ENCODE data around the gene TBKBP1.

TBKBP1 gene

DNA sequence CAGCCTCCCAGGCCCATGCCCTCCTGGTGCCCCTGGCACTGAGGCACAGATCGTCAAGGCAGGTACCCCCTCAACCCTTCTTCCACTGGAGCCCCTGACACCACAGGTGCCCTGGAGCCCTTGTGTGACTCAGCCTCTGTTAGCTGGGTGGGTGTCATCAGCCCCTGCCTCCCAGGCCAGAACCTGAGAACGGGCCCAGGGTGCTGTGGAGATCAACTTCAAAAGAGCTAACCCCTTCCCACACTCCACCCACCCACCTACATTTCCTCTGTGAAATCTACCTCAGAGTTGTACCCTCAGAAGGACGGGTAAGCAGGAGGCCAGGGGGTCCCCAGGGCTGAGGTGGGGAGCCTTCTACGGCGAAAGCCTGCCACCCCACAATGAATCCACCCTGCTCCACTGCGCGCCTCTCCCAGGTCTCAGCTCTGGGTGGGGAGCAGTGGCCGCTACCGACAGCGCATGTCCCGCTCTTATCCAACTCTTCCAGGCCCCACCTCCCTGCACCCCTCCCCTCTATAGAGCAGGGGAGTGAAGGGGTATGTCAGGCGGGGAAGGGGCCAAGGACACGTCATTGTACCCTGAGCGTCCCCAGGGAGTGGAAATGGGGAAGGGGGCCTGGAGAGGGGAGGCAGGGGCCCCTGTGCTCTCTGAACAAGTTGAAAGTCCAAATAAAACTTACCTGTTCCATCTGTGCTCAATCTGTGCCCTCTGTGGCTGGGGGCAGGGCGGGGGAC, 17.6 kb downstream of the TBKBP1 start:
- Histone ChIP-seq H3K27me3 (ENCODE audit: control insufficient read depth in 1 of 2, insufficient read depth in 2 of 2, low read length in 2 of 2) (peaks cover 0 to 10% of the 10 kb centered on the region in 2 donors), H3K4me3 (ENCODE audit: low read depth in 1 of 2, low read length in 2 of 2) (no peak overlapping the region), H3K36me3 (ENCODE audit: insufficient read depth, low read length) (no peaks in the 10 kb centered on the region), H3K9ac (ENCODE audit: low read length) (no peak overlapping the region), H3K4me1 (ENCODE audit: insufficient read depth, low read length) (peaks cover 16% of the 10 kb centered on the region), H3K9me3 (ENCODE audit: low read length) (no peaks in the 10 kb centered on the region), H3K27ac (ENCODE audit: low read depth, low read length) (no peak overlapping the region)

DNA sequence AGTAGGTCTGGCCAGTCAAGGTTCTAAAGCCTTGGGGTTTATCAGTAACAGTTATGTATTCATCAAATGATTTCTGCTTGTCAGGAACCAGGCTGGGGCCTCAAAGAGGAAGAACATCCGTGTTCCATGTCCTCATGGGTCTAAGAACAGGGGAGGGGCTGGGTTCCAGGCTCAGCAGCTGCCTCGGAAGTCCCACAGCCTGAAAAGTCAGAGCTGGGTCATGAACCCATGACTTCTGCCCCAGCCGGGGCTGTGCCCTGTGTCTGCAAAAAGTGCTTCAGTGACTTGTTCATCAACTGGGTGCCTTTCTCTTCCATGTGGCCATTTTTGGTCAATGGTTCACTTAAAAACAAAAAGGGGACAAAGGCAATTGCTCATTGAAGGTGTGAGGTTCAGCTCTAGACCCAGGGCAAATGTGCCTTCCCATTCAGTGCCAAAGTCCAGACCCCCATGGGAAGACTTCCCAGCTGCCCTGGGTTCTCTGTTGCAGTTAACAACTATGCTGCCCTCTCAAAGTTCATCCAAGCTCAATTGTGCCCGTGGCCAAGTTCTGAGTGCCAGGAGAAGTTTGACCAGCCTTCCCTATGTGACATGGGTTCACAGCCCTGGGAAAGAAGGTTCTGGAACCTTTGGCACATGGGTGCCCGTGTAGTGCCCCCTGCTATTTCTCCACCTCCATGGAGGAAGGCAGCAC, 18.5 kb downstream of the TBKBP1 start:
- Histone ChIP-seq H3K4me1 (ENCODE audit: insufficient read depth, low read length) (peaks cover 8% of the 10 kb centered on the region), H3K27me3 (ENCODE audit: control insufficient read depth in 1 of 2, insufficient read depth in 2 of 2, low read length in 2 of 2) (peaks cover 0 to 10% of the 10 kb centered on the region in 2 donors), H3K9me3 (ENCODE audit: low read length) (no peaks in the 10 kb centered on the region), H3K9ac (ENCODE audit: low read length) (no peak overlapping the region), H3K27ac (ENCODE audit: low read depth, low read length) (no peak overlapping the region), H3K4me3 (ENCODE audit: low read depth in 1 of 2, low read length in 2 of 2) (no peak overlapping the region), H3K36me3 (ENCODE audit: insufficient read depth, low read length) (no peaks in the 10 kb centered on the region)

DNA sequence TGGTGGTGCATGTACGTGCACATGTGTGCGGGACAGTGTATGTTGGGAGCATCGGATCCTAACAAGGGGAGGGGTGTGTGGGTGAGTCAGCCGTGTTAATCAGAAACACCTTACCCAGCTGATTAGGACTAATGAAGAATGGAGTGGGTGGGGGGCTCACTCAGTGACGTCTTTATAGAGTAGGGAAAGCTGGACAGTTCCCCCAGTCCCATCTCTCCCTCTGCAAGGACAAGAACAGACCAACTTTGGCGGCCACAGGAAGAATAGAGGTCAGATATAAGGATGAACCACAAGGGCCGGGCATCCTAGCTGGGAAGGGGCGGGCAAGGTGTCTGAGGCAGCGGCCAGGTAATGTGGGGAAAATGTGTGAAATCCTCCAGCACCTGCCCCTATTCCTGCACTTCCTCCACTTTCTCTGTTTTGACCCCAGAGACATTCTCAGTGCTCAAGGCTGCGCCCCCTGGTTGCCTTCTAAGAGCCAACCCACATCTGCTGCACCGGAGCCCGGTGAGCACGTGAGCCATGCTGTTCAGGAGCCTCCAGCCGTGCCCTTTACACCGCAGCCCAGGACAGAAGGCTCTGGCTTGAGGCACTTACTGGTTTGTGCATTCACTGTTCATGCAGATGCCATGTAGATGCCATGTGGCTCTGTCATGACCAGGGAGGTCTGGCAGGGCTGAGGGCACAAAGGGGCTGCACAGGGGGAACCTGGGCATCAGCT, 20.2 kb downstream of the TBKBP1 start:
- H3K9me3 ChIP-seq (ENCODE audit: low read length): no peaks in the 10 kb centered on the region
- H3K27me3 ChIP-seq (ENCODE audit: control insufficient read depth in 1 of 2, insufficient read depth in 2 of 2, low read length in 2 of 2): peaks cover 0 to 10% of the 10 kb centered on the region in 2 donors
- H3K36me3 ChIP-seq (ENCODE audit: insufficient read depth, low read length): no peaks in the 10 kb centered on the region
- H3K9ac ChIP-seq (ENCODE audit: low read length): no peak overlapping the region
- H3K4me3 ChIP-seq (ENCODE audit: low read depth in 1 of 2, low read length in 2 of 2): no peak overlapping the region
- no peak overlapping the region for H3K27ac ChIP-seq (ENCODE audit: low read depth, low read length)
- H3K4me1 ChIP-seq (ENCODE audit: insufficient read depth, low read length): no peaks in the 10 kb centered on the region

DNA sequence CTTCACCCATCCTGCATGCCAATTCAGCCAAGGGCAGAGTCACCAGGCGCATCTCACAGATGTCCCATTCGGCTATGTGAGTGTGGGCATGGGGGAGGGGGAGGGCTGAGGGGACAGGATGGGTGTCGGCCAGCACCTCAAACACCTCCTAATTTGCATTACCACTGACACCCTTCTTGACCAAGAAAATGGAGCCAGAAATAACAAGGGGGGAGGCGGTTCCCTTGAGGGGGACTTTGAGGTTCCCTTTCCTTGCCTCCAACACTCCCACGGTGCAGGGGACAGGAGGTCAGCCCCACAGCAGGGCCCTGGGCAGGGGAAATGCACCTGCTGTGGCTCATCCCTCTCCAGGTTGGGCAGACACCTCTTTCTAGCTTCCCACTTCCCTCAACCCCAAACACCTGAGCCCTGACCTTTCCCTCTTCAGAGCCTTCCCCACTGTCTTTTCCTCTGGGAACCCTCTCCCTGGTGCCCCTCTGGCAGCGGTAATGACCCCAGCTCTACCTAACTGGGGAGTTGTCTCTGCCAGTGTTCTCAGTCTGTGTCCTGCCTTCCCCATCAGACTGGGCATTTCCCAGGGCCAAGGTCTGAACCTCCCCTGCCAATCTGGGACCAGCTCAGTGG, 20.9 kb downstream of the TBKBP1 start:
- Histone ChIP-seq H3K4me3 (ENCODE audit: low read depth in 1 of 2, low read length in 2 of 2) (no peak overlapping the region), H3K36me3 (ENCODE audit: insufficient read depth, low read length) (no peaks in the 10 kb centered on the region), H3K9ac (ENCODE audit: low read length) (no peak overlapping the region), H3K27ac (ENCODE audit: low read depth, low read length) (no peak overlapping the region), H3K27me3 (ENCODE audit: control insufficient read depth in 1 of 2, insufficient read depth in 2 of 2, low read length in 2 of 2) (peaks cover 0 to 17% of the 10 kb centered on the region in 2 donors), H3K4me1 (ENCODE audit: insufficient read depth, low read length) (no peaks in the 10 kb centered on the region), H3K9me3 (ENCODE audit: low read length) (no peaks in the 10 kb centered on the region)

DNA sequence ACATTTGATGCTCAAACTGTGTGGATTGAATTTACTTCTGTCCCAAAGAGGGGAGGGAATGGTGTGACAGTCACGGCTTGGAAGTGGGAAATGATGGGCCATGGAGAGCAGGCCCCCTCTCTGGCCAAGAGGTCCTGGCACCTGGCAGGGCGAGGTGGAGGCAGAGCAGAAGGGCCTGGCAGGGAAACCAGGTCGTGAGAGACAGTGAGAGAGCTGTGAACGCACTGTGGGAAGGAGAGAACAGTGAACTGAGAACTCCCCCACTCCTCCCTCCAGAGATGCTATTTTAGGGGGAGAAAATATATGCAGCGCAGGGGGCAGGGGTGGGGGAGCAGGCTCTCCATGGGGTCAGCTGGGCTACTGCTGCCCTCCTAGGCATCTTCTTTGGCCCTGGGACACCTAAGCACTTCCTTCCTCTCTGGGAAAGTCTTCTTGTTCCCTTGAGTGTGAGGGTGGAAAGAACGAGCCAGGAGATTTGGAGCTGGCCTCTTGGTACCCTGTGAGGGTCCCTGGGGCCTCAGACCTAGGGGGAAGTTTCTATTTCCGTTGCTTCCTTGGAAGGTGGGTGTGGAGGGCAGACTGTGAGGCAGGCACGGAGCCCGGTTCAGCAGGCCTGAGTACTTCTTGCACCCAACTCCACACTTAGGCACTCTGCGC, 21.8 kb downstream of the TBKBP1 start:
- H3K4me3 ChIP-seq (ENCODE audit: low read depth in 1 of 2, low read length in 2 of 2): no peak overlapping the region
- peaks cover 6 to 26% of the 10 kb centered on the region in 2 donors for H3K27me3 ChIP-seq (ENCODE audit: control insufficient read depth in 1 of 2, insufficient read depth in 2 of 2, low read length in 2 of 2)

DNA sequence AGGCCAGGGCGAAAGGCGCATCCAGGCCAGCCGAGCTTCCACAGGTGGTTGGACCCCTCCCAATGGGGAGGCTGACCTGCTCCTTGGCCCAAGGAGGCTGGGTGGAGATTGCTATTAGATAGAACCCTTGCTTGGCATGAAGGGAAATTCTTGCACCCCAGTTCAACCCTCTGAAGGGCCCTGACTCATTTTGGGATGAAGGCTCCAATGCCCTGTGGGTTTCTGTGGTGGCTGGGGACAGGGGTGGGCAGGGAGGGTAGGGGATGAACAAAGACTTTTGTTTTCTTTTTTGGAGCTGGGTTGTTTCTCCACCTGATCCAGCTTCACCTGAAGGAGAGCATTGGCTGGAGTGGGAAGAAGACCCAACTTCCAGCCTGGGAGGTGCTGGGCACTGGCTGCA, 22.4 kb downstream of the TBKBP1 start:
- no peaks in the 10 kb centered on the region for H3K9me3 ChIP-seq (ENCODE audit: low read length)
- H3K27me3 ChIP-seq (ENCODE audit: control insufficient read depth in 1 of 2, insufficient read depth in 2 of 2, low read length in 2 of 2): peaks cover 10 to 31% of the 10 kb centered on the region in 2 donors
- H3K27ac ChIP-seq (ENCODE audit: low read depth, low read length): no peak overlapping the region
- no peak overlapping the region for H3K9ac ChIP-seq (ENCODE audit: low read length)
- no peaks in the 10 kb centered on the region for H3K36me3 ChIP-seq (ENCODE audit: insufficient read depth, low read length)
- H3K4me3 ChIP-seq (ENCODE audit: low read depth in 1 of 2, low read length in 2 of 2): no peak overlapping the region
- H3K4me1 ChIP-seq (ENCODE audit: insufficient read depth, low read length): peaks cover 10% of the 10 kb centered on the region

More for the DNA sequence above, 21.8 kb downstream of the TBKBP1 start:
- Histone ChIP-seq H3K4me1 (ENCODE audit: insufficient read depth, low read length) (peaks cover 5% of the 10 kb centered on the region), H3K27ac (ENCODE audit: low read depth, low read length) (no peak overlapping the region), H3K36me3 (ENCODE audit: insufficient read depth, low read length) (no peaks in the 10 kb centered on the region), H3K9ac (ENCODE audit: low read length) (no peak overlapping the region), H3K9me3 (ENCODE audit: low read length) (no peaks in the 10 kb centered on the region)

DNA sequence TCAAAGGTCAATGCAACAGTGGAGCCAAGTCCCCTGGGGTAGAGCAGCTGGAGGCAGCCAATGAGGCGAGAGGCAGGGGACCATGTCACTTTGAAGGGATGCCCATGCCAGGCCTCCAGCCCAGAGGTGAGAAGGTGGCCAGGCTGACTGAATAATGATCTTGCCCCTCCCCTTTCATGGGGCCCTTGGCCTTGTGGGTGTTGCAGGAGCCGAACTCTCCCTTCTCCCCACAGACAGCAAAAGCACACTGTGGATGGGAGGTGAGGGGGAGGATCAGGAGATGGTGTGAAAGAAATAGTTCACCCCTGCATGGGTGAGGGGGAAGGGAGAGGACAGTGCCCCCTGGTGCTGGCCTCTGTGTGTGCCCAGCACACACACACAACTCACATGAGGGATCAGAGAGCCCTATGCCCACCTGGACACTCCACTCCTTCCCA, 23.3 kb downstream of the TBKBP1 start:
- no peaks in the 10 kb centered on the region for H3K36me3 ChIP-seq (ENCODE audit: insufficient read depth, low read length)
- H3K4me1 ChIP-seq (ENCODE audit: insufficient read depth, low read length): peaks cover 13% of the 10 kb centered on the region
- no peak overlapping the region for H3K4me3 ChIP-seq (ENCODE audit: low read depth in 1 of 2, low read length in 2 of 2)
- H3K9ac ChIP-seq (ENCODE audit: low read length): no peak overlapping the region
- peaks cover 19 to 41% of the 10 kb centered on the region in 2 donors for H3K27me3 ChIP-seq (ENCODE audit: control insufficient read depth in 1 of 2, insufficient read depth in 2 of 2, low read length in 2 of 2)
- no peaks in the 10 kb centered on the region for H3K9me3 ChIP-seq (ENCODE audit: low read length)
- no peak overlapping the region for H3K27ac ChIP-seq (ENCODE audit: low read depth, low read length)

DNA sequence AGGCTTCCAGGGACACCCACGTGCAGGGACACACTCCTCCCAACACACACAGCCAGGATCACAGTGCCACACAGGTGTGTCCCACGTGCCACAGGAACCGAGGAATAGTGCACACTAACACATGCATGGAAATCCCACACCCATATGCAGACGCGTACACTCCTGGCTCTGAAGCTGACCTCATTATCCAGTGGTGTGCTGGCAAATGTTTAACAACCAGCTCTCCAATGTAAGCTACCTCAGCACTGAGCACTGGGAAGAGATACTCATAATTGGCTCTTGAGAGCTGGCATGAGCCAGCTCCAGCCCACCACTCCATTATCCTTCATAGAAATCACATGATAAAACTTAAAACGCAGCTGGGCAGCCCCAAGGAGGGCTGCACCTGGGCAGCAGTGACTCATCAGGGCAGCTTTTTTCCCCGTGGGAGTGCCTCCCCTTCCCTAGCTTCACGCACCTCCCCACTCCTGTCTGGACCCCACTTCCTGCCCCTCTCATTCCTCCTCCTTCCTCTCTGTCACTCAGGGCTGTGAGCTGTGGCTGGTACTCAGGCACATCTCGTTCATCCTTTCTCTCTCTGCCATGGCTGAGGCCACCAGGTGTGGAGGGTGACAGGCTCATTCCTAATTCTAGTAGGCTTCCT, 24.1 kb downstream of the TBKBP1 start:
- Histone ChIP-seq H3K9me3 (ENCODE audit: low read length) (no peaks in the 10 kb centered on the region), H3K4me3 (ENCODE audit: low read depth in 1 of 2, low read length in 2 of 2) (no peak overlapping the region), H3K4me1 (ENCODE audit: insufficient read depth, low read length) (peaks cover 13% of the 10 kb centered on the region), H3K27me3 (ENCODE audit: control insufficient read depth in 1 of 2, insufficient read depth in 2 of 2, low read length in 2 of 2) (peaks cover 22 to 35% of the 10 kb centered on the region in 2 donors), H3K9ac (ENCODE audit: low read length) (no peak overlapping the region), H3K27ac (ENCODE audit: low read depth, low read length) (no peak overlapping the region), H3K36me3 (ENCODE audit: insufficient read depth, low read length) (no peaks in the 10 kb centered on the region)

DNA sequence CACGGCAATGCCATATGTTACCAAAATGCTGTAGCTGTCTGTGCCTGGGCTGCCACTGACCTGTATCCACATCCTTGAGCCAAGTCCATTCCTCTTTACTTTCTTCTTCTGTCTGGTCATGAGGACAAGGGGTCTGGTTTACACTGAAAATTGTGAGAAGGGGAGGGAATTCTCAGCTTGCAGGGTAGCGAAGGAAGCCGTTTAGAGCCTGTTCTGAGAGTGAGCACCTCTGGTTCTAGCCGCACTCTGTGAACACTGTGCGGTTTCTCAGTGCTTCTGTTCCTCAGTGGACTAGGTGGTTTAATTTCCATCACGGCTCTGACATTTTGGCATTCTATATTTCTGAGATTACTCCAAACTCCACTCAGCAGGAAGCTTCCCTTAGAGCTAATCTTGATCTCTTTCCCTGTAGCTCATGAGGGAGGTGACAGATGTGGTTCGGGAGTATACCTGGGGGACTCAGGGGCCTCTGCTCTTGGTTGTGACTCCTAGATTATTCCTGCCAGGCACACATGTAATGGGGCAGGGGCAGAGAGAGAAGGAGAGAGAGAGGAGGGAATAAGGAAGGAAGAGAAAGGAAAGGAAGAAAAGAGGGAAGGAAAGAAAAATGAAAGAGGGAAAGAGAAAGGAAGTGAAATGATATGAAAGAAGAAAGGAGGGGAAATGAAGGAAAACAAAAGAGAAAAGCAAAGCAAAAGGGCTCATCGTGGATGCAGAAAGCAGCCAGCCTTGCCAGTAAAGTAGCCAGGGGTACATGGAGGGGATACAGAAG, 24.9 kb downstream of the TBKBP1 start:
- no peaks in the 10 kb centered on the region for H3K36me3 ChIP-seq (ENCODE audit: insufficient read depth, low read length)
- H3K9ac ChIP-seq (ENCODE audit: low read length): no peak overlapping the region
- no peak overlapping the region for H3K27ac ChIP-seq (ENCODE audit: low read depth, low read length)
- peaks cover 13% of the 10 kb centered on the region for H3K4me1 ChIP-seq (ENCODE audit: insufficient read depth, low read length)
- H3K9me3 ChIP-seq (ENCODE audit: low read length): no peaks in the 10 kb centered on the region
- peaks cover 22 to 36% of the 10 kb centered on the region in 2 donors for H3K27me3 ChIP-seq (ENCODE audit: control insufficient read depth in 1 of 2, insufficient read depth in 2 of 2, low read length in 2 of 2)
- H3K4me3 ChIP-seq (ENCODE audit: low read depth in 1 of 2, low read length in 2 of 2): no peak overlapping the region

Measured in muscle layer of colon (tissue), 2 donors.